Endothelial cell of umbilical vein (primary cell): Measurements from ENCODE around the gene HAND1.

ENCODE experiments used
- CTCF ChIP-seq, 2 donors: IDR thresholded peaks; 1 replicate in 1 of 2; 2 replicates in 1 of 2; pipeline ENCODE4 v1.5.1; 2011; ENCODE audit warnings: low read length in 2 of 2, mild to moderate bottlenecking in 2 of 2, moderate library complexity in 2 of 2, control low read depth in 1 of 2, inconsistent platforms in 1 of 2, low read depth in 1 of 2; ENCODE audit not compliant: insufficient read depth in 1 of 2; ENCODE audit errors: extremely low read depth in 1 of 2
- EZH2 ChIP-seq: IDR thresholded peaks from 2 replicates; pipeline ENCODE4 v1.6.1; 2012; ENCODE audit warnings: borderline replicate concordance, low read depth, mild to moderate bottlenecking, moderate library complexity, low read length, inconsistent platforms; ENCODE audit not compliant: severe bottlenecking
- FOS ChIP-seq: IDR thresholded peaks from 2 replicates; pipeline ENCODE4 v1.6.1; 2011; ENCODE audit warnings: mild to moderate bottlenecking, low read length, moderate library complexity, borderline replicate concordance; ENCODE audit not compliant: insufficient read depth
- POLR2AphosphoS5 ChIP-seq: IDR thresholded peaks from 2 replicates; pipeline ENCODE4 v1.6.1; 2012; ENCODE audit warnings: low read depth, mild to moderate bottlenecking, control low read depth, low read length, moderate library complexity; ENCODE audit not compliant: insufficient read depth

GRCh38 chr5:154519359-154519758 lies 41.3 kb upstream of the HAND1 start:
- no peak for TF ChIP-seq FOS
- no peak for TF ChIP-seq POLR2AphosphoS5
- no peak for TF ChIP-seq CTCF (IDR thresholded peaks at IDR 0.05; ENCODE audit: extremely low read depth in 1 of 2, insufficient read depth in 1 of 2, low read depth in 1 of 2, low read length in 2 of 2)
- no peak for TF ChIP-seq EZH2
